NCI-H2227 treated with DMSO at 0.1 percent for 48 hours (cell line): ENCODE data around the gene SLC23A2.
"Not testable (repeated sequence)": the region's sequence is repeated elsewhere in the genome, so short reads cannot be mapped to it uniquely, and the experiment has no call there.

Source experiments
- DNase-seq: peaks from one replicate; lab custom pipeline; 2025; lab: John Stamatoyannopoulos, UW

SLC23A2 gene

GRCh38 chr20:5005326-5005725 is 4.0 kb upstream of the SLC23A2 start:
- DNase-seq, result no peak

- not testable (repeated sequence) for DNase-seq
These were observed 3.5 kb upstream of the SLC23A2 start for GRCh38 chr20:5004825-5005224.

GRCh38 chr20:5003626-5004025 is 2.3 kb upstream of the SLC23A2 start:
- DNase-seq, result no peak

- no peak for DNase-seq
These were observed 735 bp upstream of the SLC23A2 start for GRCh38 chr20:5002077-5002413.

GRCh38 chr20:5000263-5001173 is 792 bp downstream of the SLC23A2 start:
- no peak for DNase-seq

GRCh38 chr20:4999788-5000187 is 1.5 kb downstream of the SLC23A2 start:
- DNase-seq, result no peak

GRCh38 chr20:4998160-4998651 is 3.1 kb downstream of the SLC23A2 start:
- no peak for DNase-seq

GRCh38 chr20:4997222-4997621 is 4.1 kb downstream of the SLC23A2 start:
- no peak for DNase-seq

- no peak for DNase-seq
These were observed 11.7 kb downstream of the SLC23A2 start for GRCh38 chr20:4989570-4989969.

- DNase-seq, result peak; percentile 59
These were observed 14.2 kb downstream of the SLC23A2 start for GRCh38 chr20:4987130-4987529.

GRCh38 chr20:4985658-4986057 is 15.7 kb downstream of the SLC23A2 start:
- no peak for DNase-seq

GRCh38 chr20:4982281-4982680 is 19.0 kb downstream of the SLC23A2 start:
- no peak for DNase-seq

GRCh38 chr20:4979841-4980410 is 21.4 kb downstream of the SLC23A2 start:
- DNase-seq, result no peak

- DNase-seq, result no peak
These were observed 23.0 kb downstream of the SLC23A2 start for GRCh38 chr20:4978050-4978918.

- DNase-seq, result not testable (repeated sequence)
These were observed 25.3 kb downstream of the SLC23A2 start for GRCh38 chr20:4976014-4976413.

- DNase-seq, result peak; percentile 63
These were observed 27.8 kb downstream of the SLC23A2 start for GRCh38 chr20:4973330-4974097.

GRCh38 chr20:4972506-4973251 is 28.6 kb downstream of the SLC23A2 start:
- DNase-seq, result peak; percentile 87

GRCh38 chr20:4971064-4971463 is 30.2 kb downstream of the SLC23A2 start:
- no peak for DNase-seq

GRCh38 chr20:4967752-4968477 is 33.4 kb downstream of the SLC23A2 start:
- no peak for DNase-seq
